Body of pancreas (tissue), 4 donors: ENCODE results near the gene ZBED1. TPM values are rescaled to one million over a fixed set of nuclear protein-coding genes. Genes with fewer than 3 reads are reported as not detected.
A peak's percentile ranks its signal among the peaks of the same experiment; 100 is the strongest.

Source experiments
- ATAC-seq: fragments of 150-250 bp; one replicate; pipeline ENCODE4 v1.9.1; 2016
- DNase-seq, 4 donors: peaks; one replicate each; pipeline ENCODE4 v3.0.0-alpha.2; 2019
- H3K27ac ChIP-seq, 4 donors: fragments of 200-600 bp; sonication (generic); 1 replicate in 3 of 4; 2 replicates in 1 of 4; pipeline versions ENCODE4 v1.5.1 to v1.6.1; 2016 to 2019; ENCODE audit warnings: mild to moderate bottlenecking in 1 of 4, mixed read lengths in 1 of 4, moderate library complexity in 1 of 4
- H3K27me3 ChIP-seq, 2 donors: fragments of 200-600 bp; sonication (generic); one replicate each; pipeline ENCODE4 v1.6.0; 2016; ENCODE audit warnings: mild to moderate bottlenecking in 1 of 2
- H3K36me3 ChIP-seq, 2 donors: fragments of 200-600 bp; sonication (generic); replicated peaks in 1 of 2; 2 replicates each; pipeline ENCODE4 v1.5.1; 2016; ENCODE audit warnings: low read depth in 2 of 2; ENCODE audit not compliant: insufficient read depth in 1 of 2
- H3K4me1 ChIP-seq: fragments of 200-600 bp; sonication (generic); one replicate; pipeline ENCODE4 v1.6.0; 2016
- H3K4me3 ChIP-seq, 2 donors: fragments of 200-600 bp; sonication (generic); 1 replicate in 1 of 2; 2 replicates in 1 of 2; pipeline ENCODE4 v1.5.1; 2016 to 2019
- H3K9me3 ChIP-seq, 3 donors: fragments of 200-600 bp; sonication (generic); 1 replicate in 2 of 3; 2 replicates in 1 of 3; pipeline ENCODE4 v1.5.1; 2016
- CTCF ChIP-seq, 7 experiments: fragments of 450-650 bp in 4 of 7; fragments of 200-600 bp in 3 of 7; sonication (generic) in 3 of 7; IDR thresholded peaks; one replicate each; pipeline ENCODE4 v1.5.1; 2016 to 2019; ENCODE audit warnings: antibody characterized with exemption in 7 of 7
- POLR2A ChIP-seq, 3 donors: fragments of 450-650 bp; IDR thresholded peaks; one replicate each; pipeline ENCODE4 v1.6.1; 2016; ENCODE audit warnings: antibody characterized with exemption in 3 of 3, mild to moderate bottlenecking in 2 of 3
- WGBS, 2 donors: methylation state at CpG; one replicate each; pipeline ENCODE4 v1.1.5; 2017; 5-methylcytosine and 5-hydroxymethylcytosine counted together
- intact Hi-C: fragments of 100-400 bp; cut with DNase I; formaldehyde crosslinking; loops from one replicate; pipeline ENCODE4 v1.15.1; 2023
- total RNA-seq, 2 donors: library from RNA; depleted of rRNA; stranded (reverse); fragments of >200 nt; gene quantifications; one replicate each; pipeline ENCODE4 v1.1.0, GENCODE V29; 2016

ZBED1 gene
- total RNA-seq, 2 donors from 2014 or later: 35.5 to 39.2 TPM

- Histone ChIP-seq H3K27ac (no peak overlapping the region), H3K36me3 (no peaks in the 10 kb centered on the region), H3K9me3 (no peaks in the 10 kb centered on the region), H3K4me1 (peaks cover 17% of the 10 kb centered on the region), H3K27me3 (no peaks in the 10 kb centered on the region), H3K4me3 (no peak overlapping the region)
- peak in 2 of 4 donors; percentile 18 to 33 for DNase-seq
- no peak for TF ChIP-seq POLR2A (IDR thresholded peaks at IDR 0.05)
- TF ChIP-seq CTCF (IDR thresholded peaks at IDR 0.05): no peak
- WGBS, 2 donors: 8 to 18% methylated on average over 1 of the region's 1 CpG
- intact Hi-C loops: no loop called here
- ATAC-seq: peak; percentile 54
Measured at GRCh38 chrX:2545144-2545543, 44.4 kb upstream of the ZBED1 start.

DNA sequence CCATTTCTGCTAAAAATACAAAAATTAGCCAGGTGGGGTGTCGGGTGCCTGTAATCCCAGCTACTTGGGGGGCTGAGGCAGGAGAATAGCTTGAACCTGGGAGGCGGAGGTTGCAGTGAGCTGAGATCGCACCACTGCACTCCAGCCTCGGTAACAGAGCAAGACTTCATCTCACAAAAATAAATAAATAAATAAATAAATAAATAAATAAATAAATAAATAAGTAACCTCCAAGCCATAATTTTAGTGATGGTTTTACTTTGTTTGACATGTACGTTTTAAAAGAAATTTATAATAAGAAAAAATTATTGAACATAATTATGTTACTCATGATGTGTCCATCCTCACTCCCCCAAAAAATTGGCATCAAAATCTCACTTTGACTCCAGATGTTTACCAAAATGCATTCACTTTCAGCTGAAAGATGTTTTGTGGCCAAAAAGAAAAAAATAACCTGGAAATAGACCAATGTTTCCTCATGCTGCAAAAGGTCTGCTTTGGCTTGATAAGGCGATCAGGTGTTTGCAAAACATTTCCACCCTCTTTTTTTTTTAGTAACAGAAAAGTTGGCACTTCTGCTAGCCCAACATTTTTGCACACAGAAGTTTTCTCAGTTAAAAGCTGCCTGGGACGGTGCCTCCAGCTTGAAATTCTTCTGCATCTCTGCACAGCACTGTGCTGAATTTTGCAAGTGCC, 42.2 kb upstream of the ZBED1 start:
- no peak for TF ChIP-seq CTCF (IDR thresholded peaks at IDR 0.05)
- no peak for TF ChIP-seq POLR2A (IDR thresholded peaks at IDR 0.05)
- H3K9me3 ChIP-seq: no peaks in the 10 kb centered on the region
- ATAC-seq (peak; percentile 18), DNase-seq (peak in 2 of 4 donors; percentile 22 to 29)
- H3K27ac ChIP-seq: peak overlapping the region in 1 of 4 donors; percentile 37
- no peaks in the 10 kb centered on the region for H3K36me3 ChIP-seq
- peaks cover 17% of the 10 kb centered on the region for H3K4me1 ChIP-seq
- intact Hi-C loops: no loop called here
- no peak overlapping the region for H3K4me3 ChIP-seq
- WGBS, 2 donors: 51 to 52% methylated on average over 7 of the region's 7 CpGs
- H3K27me3 ChIP-seq: no peaks in the 10 kb centered on the region

DNA sequence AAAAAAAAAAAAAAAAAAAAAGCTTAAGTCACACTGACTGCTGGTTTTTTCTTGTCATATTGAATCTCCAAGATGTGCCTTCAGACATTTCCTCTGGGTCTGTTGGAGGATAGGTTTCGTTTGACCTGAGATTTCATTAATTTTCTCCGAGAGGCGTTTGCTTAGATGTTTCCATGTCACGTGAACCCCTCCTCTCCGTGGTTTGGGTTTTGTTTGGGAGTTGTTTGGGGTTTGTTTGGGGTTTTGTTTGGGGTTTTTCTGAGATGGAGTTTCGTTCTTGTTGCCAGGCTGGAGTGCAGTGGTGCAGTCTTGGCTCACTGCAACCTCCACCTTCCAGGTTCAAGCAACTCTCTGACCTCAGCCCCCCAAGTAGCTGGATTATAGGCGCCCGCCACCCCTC, 40.8 kb upstream of the ZBED1 start:
- H3K36me3 ChIP-seq: no peaks in the 10 kb centered on the region
- no peak overlapping the region for H3K4me3 ChIP-seq
- no peaks in the 10 kb centered on the region for H3K27me3 ChIP-seq
- no peaks in the 10 kb centered on the region for H3K9me3 ChIP-seq
- no peak for DNase-seq
- 84 to 94% methylated on average over 8 of the region's 8 CpGs for whole genome bisulfite sequencing, 2 donors
- intact Hi-C loops: no loop called here
- no peak overlapping the region for H3K27ac ChIP-seq
- H3K4me1 ChIP-seq: peaks cover 17% of the 10 kb centered on the region
- TF ChIP-seq POLR2A (IDR thresholded peaks at IDR 0.05) (no peak), CTCF (IDR thresholded peaks at IDR 0.05) (no peak)
- no peak for ATAC-seq

DNA sequence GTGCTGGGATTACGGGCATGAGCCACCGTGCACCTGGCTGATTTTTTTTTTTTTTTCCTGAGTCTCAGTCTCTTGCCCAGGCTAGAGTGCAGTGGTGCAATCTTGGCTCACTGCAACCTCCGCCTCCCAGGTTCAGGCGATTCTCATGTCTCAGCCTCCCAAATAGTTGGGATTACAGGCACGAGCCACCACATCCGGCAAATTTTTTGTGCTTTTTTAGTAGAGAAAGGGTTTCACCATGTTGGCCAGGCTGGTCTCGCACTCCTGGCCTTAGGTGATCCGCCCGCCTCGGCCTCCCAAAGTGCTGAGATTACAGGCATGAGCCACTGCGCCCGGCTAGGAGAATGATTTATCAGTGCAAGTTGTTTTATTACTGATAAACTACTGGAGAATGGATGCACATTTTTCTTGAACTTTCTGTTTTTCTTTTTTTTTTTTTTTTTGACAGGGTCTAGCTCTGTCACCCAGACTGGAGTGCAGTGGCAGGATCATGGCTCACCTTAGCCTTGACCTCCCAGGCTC, 39.7 kb upstream of the ZBED1 start:
- H3K27me3 ChIP-seq: no peaks in the 10 kb centered on the region

More for the DNA sequence above, 39.7 kb upstream of the ZBED1 start:
- no peak for ATAC-seq
- H3K4me1 ChIP-seq: peaks cover 15% of the 10 kb centered on the region
- intact Hi-C loops: no loop called here
- H3K27ac ChIP-seq: no peak overlapping the region
- TF ChIP-seq POLR2A (IDR thresholded peaks at IDR 0.05) (no peak), CTCF (IDR thresholded peaks at IDR 0.05) (no peak)
- H3K4me3 ChIP-seq: no peak overlapping the region
- no peak for DNase-seq
- H3K9me3 ChIP-seq: no peaks in the 10 kb centered on the region
- 72 to 78% methylated on average over 10 to 12 of the region's 12 CpGs for WGBS, 2 donors
- no peaks in the 10 kb centered on the region for H3K36me3 ChIP-seq
